Stimulated activated CD4-positive, alpha-beta T cell treated with anti-CD3 and anti-CD28 coated beads, Interleukin-15, amount 100 ng/mL, for 24 hours (primary cell): ENCODE results near the gene ZCWPW1.
"Not testable (repeated sequence)": the region's sequence is repeated elsewhere in the genome, so short reads cannot be mapped to it uniquely, and the experiment has no call there.

ENCODE experiments used
- DNase-seq: peaks from one replicate; pipeline ENCODE4 v3.0.0-alpha.2; 2020

The ZCWPW1 gene

DNA sequence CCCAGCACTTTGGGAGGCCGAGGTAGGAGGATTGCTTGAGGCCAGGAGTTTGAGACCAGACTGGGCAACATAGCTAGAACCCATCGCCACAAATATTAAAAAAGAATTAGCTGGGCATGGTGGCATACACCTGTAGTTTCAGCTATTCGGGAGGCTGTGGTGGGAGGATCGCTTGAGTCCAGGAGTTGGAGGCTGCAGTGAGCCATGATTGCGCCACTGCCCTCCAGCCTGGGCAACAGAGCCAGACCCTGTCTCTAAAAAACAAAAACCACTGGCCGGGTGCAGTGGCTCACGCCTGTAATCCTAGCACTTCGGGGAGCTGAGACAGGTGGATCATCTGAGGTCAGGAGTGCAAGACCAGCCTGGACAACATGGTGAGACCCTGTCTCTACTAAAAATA, 25.4 kb upstream of the ZCWPW1 start:
- DNase-seq, result not testable (repeated sequence)

DNA sequence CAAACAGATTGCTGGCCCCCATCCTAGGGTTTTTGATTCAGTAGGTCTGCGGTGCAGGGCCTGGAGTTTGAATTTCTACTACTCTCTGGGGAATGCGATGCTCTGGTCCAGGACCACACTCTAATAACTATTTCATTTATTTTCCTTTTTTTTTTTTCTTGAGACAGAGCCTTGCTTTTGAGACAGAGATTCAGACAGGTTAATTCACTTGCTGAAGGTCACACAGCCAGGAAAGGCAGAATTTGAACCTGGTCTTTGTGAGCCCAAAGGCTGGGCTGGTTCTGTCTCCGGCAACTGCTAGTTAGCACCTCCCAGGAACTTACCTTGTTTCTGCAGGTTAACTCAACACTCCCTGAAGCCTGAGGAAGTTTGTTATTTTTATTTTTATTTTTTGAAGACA, 24.0 kb upstream of the ZCWPW1 start:
- DNase-seq, result no peak

DNA sequence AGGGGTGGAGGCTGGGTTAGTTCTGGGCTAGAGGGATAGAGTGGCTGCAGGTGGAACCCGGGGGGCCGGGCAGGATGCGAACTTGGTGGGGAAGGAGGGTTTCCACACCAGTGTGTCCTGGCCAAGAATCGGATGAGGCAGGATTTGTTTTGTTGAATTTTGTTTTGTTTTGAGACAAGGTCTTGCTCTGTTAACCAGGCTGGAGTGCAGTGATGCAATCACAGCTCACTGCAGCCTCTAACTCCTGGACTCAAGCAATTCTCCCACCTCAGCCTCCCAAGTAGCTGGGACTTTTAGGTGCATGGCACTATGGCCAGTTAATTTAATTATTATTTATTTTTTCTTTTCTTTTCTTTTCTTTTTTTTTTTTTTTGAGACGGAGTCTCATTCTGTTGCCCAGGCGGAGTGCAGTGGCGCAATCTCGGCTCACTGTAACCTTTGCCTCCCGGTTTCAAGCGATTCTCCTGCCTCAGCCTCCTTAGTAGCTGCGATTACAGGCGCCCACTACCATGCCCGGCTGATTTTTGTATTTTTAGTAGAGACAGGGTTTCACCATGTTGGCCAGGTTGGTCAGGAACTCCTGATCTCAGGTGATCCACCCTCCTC, 20.8 kb upstream of the ZCWPW1 start:
- DNase-seq, result no peak

DNA sequence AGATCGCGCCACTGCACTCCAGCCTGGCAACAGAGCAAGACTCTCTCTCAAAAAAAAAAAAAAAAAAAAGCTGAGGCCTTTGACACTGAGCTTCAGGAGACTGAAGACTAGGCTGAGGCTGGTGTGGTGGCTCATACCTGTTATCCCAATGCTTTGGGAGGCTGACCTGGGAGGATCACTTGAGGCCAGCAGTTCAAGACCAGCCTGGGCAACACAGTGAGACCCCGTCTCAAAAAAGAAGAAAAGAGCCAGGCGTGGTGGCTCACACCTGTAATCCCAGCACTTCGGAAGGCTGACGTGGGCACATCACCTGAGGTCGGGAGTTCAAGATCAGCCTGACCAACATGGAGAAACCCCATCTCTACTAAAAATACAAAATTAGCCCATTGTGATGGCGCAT, 18.9 kb upstream of the ZCWPW1 start:
- not testable (repeated sequence) for DNase-seq

DNA sequence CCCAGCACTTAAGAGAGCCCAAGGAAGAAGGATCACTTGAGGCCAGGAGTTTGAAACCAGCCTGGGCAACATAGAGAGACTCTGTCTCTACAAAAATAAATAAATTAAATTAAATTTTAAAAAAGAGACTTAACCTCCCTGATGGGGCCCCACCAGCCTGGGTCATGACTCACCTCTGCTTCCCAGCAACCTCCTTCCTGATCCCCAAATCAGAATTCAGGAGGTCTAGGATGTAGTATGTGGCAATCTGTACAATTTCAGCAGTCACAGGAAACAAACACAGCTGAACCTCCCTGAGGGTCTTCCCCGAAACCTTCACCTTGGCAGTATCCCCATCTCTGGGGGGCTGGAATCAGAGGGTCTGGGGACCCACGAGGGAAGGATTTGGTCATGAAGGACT, 17.5 kb upstream of the ZCWPW1 start:
- no peak for DNase-seq

DNA sequence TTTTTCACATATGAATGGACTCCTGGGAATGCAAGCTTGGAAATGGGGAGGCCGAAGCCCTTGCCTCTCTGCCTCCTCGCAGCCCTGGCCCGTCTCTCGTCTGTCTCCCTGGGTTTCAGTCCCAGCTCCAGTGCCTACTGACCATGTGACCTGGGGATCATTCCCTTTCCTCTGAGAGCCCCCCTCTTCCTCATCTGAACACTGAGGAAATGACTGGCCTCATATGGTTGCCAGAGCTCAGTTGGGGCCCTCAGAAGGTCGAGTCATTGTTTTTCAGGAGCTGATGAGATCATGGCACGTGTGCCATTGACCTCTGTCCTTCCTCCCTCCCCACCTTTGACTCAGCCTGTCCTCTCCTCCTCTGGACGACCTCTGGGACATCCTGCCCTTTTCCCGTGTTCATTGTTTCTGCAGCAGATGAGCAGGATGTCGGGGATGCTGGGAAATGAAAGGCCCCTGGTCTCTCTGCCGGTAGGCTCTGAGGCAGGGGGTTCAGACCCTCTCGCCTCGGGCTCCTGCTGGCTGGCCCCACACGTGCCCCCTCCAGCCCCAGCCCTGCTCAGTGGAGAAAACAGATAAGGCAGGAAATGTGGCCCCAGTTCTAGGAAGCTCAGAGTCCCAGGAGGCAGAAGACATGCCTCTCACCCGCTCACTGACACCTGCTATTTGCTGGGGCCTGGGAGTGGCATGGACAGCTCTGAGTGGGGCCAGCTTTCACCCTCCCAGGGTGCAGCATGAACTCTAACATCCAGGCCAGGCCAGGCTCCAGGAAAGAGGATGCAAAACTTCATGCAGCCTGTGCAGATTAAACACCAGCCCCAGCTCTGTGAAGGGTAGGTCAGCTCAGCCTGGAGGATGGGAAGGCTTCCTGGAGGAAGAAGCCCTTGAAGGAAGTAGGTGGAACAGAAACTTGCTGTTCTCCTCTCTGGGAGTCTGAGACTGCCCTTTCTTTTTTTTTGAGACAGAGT, 16.1 kb upstream of the ZCWPW1 start:
- no peak for DNase-seq

DNA sequence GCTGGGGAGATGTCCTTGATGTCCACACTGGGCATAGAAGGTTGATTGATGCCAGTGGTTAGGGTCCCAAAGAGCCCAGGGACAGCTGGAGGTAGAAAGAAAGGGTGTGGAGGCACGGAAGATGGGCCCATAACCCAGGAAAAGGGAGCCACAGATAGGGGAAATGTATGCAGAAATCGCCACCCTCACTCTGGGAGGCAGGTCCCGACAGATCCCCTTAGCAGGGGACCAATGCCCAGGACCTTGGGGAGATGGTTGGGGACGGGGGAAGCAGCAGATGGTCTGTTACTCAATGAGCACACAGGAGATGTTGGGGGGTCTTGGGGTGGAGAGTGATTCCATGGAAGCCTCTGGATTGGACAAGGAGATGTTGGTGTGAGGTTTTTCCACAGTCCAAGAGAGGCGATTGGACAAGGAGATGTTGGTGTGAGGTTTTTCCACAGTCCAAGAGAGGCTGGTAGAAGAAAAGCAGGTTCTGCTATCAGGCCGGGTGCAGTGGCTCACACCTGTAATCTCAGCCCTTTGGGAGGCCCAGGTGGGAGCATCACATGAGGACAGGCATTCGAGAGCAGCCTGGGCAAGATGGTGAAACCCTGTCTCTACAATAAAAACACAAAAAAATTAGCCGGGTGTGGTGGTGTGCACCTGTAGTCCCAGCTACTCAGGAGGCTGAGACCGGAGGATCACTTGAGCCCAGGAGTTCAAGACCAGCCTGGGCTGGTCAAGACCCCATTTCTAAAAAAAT, 14.8 kb upstream of the ZCWPW1 start:
- DNase-seq, result no peak

DNA sequence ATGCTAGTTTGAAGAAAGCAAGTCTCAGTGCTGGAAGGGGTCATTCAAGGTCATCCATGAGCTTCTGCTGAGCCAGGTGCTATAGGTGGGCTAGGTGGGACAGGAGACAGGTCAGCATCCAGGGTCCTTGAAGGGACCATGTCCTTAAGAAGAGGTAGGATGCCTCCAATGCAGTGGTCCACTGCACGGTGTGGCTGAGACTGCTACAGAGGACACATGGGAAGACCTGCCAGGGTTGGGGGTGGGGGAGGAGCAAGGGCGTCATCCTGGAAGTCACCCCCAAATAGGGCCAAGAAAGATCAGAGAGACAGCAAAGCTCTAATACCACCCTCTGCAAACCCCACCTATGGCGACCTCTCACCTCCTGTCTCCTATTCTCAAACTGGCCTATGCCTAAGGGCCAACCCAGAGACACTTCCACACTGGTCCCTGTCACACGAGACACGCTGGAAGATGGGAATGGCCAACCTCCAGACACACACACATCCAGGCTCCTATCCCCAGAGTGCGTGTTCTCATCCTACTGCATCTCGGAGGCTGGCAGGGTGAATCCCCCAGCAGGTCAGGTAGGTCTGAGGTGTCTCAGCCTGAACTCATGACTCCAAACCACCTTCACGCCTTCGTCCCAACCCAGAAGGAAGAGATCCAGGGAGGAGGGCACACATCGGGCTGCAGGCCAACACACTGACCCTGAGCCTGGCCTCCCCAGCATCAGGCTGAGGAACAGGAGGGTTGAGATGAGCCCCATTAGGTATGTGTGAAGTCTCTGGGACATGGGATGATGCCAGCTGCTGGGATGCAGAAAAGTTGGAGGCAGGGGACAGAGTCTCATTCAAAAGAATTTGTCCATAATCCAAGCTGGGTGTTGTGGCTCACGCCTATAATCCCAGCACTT, 13.4 kb upstream of the ZCWPW1 start:
- no peak for DNase-seq

DNA sequence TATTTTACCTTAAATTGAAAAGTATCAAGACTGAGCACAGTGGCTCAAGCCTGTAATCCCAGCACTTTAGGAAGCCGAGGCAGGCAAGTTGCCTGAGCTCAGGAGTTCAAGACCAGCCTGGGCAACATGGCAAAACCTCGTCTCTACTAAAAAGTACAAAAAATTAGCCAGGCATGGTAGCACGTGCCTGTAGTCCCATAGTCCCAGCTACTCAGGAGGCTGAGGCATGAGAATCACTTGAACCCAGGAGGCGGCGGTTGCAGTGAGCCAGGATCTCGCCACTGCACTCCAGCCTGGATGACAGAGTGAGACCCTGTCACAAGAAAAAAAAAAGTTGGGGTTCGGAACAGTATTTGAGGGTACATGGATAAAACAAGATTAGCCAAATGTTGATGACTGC, 10.7 kb upstream of the ZCWPW1 start:
- DNase-seq, result not testable (repeated sequence)

DNA sequence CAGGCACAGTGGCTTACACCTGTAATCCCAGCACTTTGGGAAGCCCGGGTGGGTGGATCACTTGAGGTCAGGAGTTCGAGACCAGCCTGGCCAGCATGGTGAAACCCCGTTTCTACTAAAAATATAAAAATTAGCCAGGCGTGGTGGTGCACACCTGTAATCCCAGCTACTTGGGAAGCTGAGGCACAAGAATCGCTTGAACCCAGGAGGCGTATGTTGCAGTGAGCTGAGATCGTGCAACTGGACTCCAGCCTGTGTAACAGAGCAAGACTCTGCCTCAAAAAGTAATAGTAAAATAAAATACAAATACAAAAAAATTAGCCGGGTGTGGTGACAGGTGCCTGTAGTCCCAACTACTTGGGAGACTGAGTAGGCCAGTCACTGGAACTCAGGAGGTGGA, 10.2 kb upstream of the ZCWPW1 start:
- not testable (repeated sequence) for DNase-seq

DNA sequence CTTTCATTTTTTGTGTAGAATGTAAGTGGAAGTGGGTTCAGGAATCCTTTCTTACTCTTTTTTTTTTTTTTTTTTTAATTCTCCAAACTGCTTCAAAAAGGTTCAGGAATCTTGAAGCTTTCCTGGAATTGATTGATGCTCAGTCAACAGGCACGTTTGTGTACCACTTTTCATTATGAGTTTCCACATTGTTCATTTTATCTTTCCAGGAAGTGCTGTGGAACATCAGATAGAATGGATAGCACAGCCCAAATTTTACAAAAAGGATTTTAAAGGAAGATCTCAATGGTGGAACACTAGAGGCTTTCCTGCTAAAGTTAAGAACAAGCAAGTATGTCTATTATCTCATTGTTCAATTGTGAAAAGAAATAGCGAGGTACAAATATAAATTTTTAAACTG, 9.7 kb upstream of the ZCWPW1 start:
- DNase-seq, result no peak

DNA sequence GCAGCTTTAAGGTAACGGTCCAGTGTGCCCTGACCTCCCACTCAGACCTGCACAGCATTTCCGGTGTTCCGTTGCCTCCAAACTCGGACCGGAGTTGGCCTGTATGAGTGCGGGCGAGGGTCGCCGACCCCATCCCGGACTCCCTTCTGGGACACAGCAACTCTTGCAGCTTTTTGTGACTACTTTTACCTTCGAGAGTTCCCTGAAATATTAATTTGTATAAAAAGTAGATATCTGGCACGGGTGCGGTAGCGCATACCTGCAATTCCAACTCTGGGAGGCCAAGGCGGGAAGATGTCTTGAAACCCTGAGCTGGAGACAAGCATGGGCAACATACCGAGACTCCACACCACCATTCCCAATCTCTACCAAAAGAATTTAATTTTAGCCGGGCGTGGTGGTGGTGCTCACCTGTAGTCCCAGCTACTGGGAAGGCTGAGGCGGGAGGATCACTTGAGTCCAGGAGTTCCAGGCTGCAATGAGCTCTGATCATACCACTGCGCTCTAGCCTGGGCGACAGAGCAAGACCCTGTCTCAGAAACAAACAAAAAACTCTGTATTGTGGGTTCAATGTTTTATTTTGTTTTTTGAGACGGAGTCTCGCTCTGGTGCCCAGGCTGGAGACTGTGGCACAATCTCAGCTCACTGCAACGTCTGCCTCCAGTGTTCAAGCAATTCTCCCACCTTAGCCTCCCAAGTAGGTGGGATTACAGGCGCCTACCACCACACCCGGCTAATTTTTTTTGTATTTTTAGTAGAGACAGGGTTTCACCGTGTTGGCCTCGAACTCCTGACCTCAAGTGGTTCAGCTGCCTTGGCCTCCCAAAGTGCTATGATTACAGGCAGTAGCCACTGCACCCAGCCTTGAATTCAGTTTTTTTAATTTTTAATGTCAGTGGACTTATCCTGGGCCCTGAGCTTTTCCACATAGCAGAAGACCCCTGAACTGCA, 8.9 kb upstream of the ZCWPW1 start:
- no peak for DNase-seq

DNA sequence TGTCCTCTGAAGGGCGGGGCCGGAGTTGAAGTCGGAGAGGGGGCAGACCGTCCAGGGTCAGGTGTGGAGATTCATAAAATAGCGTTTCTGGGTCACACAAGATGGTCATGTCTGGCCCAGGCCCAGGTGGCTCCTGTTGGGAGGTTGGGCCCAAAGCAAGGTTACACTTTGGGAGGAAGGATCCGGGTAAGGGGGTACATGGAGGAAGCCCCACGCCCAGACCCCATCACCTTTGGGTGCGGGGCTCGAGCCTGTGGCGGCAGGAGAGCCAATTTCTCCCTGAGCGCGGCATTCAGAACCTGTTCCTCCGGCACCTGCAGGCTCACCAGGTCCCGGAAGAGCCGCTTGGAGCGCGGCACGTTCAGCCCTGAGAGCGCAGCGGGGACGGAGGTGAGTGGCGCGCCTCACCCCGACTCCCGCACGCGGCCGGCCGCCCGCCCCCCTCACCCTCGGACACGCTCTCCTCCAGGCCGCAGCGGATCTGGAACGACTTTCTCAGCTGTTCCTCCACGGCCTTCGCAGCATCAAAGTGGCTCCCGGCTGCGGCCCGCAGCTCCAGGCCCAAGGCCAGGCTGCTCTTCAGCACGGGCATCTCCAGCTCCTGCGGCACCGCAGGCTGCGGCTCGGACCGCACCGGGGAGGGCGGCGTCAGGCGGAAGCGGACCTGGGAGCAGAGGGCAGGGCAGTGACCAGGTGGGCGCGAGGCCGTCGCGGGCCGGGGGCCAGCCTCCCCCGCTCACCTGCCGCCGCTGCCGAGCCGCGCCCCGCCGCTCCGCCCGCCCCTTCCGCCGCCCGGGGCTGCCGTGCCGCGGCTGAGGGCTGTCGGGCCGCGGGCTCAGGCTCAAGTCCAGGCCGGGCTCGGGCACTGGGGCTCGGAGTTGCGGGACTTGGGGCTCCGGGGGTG, 7.2 kb upstream of the ZCWPW1 start:
- DNase-seq, result peak; percentile 62

DNA sequence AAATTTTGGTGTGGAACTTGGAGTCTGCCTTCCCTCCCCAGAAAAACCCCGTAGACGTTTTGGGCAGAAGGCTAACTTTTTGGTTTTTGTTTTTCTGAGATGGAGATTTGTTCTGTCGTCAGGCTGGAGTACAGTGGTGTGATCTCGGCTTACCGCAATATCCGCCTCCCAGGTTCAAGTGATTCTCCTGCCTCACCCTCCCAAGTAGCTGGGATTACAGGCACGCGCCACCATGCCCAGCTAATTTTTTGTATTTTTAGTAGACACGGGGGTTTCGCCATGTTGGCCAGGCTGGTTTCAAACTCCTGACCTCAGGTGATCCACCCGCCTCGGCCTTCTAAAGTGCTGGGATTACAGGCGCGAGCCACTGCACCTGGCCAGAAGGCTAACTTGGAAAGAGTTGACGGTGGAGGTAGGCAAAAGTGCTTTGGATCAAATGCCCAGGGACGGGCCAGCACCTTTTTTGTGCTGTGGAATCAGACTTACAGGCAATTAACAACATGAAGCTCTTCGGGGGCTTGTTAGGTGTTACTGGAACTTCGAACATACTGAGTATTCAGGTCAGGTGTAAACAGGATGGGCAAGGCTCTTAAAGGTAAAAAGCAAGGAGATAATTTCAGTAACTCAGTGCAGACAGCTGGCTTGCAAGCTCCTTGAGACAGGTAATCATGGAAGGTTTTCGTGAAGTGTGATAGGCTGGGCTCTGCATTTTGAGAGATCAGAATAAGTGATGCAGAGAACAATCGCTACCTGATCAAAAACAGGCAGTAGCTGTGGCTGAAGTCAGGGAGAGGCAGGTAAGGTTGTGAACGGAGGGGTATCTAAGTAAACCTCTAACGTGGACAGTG, 6.0 kb upstream of the ZCWPW1 start:
- no peak for DNase-seq

DNA sequence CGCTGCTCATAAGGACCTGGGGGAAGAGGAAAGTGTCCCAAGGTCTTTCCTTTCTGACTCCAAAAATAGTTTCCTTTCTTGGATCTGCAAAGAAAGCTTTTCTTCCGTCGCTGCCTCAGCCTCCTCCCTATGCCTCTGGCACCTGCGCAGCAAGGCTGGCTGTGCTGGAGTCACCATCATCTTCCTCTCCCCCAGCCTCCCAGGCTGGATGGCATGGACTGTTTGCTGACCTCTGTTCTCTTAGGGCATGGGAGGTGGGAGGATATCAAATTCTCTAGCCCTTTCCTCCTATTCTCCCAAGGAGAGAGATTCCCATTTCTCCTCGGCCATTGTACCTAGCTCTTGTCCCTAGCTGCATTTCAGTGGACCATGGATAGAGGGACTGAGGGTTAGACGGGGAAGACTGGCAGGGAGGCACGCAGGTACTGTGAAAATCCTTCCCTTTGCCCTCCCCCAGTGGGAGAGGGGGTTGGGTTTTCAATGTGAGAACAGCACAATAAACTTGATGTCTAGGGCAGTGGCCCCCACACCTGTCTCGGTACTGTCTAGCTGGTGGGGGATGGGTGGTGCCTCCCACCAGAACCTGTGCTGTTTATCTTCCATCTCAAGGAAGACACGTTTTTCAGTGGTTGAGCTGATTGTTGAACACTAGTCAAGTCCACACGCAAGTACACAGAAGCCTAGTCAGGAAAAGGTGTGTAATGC, 5.2 kb upstream of the ZCWPW1 start:
- no peak for DNase-seq

DNA sequence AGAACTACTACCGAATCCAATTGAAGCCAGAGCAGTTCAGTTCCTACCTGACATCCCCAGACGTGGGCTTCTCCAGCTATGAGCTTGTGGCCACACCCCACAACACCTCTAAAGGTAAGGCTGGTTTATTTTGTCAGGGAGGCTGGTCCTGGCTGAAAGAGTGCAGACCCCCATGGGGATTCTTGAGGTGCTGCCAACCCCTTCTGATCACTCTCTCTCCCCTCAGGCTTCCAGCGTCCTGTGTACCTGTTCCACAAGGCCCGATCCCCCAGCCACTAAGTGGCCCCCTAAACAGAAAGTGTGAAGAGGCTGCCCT, 4.7 kb upstream of the ZCWPW1 start:
- no peak for DNase-seq

DNA sequence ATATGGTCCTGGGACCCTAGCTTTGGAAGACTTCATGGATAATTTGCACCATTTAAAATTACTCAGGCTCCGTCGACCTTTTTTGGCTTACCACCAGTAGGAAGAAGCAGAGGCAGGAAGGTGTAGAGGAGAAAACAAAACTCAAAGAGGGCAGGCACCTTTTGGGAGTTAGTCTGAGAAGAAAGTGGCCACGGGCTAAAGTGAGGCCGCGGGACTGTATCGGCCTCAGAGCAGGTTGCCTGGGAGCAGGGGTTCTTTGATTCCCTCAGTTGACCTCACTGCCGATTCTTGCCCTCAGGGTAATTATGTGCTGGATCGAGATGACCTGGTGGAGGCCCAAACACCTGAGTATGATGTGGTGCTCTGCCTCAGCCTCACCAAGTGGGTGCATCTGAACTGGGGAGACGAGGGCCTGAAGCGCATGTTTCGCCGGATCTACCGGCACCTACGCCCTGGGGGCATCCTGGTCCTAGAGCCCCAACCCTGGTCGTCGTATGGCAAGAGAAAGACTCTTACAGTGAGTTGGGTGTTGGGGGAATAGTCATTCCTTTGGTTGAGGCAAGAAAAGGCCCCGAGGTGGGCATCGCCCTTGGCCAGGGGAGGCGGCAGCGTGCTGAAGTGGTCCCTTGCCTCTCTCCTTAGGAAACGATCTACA, 4.2 kb upstream of the ZCWPW1 start:
- DNase-seq, result no peak

DNA sequence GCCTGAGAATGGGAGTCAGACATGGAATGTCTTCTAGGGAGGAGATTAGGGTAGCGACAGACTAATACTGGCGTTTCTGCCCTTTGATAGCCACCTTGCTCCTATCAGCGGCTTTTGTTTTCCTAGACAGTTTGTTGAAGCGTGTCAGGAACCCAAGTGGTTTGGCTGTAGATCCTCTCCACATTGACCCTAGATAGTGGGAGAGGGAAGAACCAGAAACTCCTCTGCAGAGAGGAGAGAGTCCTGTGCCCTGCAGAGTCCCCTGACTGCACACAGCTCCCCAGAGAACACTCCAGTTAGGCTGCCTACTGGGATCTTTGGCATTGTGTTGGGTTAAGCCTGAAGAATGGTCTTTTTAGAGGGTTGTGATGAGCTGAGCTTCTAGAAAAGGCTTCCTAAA, 3.5 kb upstream of the ZCWPW1 start:
- no peak for DNase-seq
